LNCAP (cell line): ENCODE measurements around the gene FRRS1L.

Experiments used
- TF ChIP-seq, protein P1 (sequence below): fragments of 450-650 bp; IDR thresholded peaks from 2 replicates; pipeline ENCODE4 v1.5.1; 2017; ENCODE audit warnings: mild to moderate bottlenecking

FRRS1L gene

DNA sequence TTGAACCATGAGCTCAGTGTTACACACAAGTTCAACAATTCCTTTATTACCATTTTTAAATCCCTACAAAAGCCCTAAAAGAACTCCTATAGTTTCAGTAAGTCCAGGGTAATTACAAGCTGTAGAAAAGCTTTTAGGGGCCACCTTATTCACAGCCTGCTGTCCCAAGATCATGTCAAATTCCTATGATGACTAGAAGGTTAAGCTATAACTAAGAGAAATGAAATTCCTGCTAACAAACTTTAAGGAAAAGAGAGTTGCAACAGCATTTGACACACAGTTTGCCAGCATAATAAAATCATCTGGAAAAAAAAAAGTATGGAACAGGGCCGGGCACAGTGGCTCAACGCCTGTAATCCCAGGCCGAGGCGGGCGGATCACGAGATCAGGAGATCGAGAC, 78.8 kb downstream of the FRRS1L start:
- TF ChIP-seq, protein P1, sequence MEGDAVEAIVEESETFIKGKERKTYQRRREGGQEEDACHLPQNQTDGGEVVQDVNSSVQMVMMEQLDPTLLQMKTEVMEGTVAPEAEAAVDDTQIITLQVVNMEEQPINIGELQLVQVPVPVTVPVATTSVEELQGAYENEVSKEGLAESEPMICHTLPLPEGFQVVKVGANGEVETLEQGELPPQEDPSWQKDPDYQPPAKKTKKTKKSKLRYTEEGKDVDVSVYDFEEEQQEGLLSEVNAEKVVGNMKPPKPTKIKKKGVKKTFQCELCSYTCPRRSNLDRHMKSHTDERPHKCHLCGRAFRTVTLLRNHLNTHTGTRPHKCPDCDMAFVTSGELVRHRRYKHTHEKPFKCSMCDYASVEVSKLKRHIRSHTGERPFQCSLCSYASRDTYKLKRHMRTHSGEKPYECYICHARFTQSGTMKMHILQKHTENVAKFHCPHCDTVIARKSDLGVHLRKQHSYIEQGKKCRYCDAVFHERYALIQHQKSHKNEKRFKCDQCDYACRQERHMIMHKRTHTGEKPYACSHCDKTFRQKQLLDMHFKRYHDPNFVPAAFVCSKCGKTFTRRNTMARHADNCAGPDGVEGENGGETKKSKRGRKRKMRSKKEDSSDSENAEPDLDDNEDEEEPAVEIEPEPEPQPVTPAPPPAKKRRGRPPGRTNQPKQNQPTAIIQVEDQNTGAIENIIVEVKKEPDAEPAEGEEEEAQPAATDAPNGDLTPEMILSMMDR = no peak

DNA sequence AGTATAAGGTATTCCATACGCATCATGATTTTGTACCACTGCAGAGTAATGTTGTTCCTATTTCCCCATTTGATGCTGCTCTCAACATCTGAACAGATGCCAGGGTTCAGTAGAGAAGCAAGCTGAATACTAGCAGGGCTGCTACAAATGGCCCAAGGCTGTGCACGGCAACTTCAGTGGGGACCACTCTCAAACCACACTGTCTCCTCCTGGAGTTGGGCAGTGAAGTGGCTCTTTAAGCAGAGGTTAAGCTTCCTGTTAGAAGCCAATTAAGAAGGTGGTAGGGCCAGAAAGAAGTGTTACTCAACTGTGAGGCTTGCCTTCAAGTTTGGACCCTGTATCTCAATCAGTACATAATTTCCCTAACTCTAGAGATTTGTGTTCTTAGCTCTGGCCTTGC, 79.3 kb downstream of the FRRS1L start:
- TF ChIP-seq, protein P1 = no peak

DNA sequence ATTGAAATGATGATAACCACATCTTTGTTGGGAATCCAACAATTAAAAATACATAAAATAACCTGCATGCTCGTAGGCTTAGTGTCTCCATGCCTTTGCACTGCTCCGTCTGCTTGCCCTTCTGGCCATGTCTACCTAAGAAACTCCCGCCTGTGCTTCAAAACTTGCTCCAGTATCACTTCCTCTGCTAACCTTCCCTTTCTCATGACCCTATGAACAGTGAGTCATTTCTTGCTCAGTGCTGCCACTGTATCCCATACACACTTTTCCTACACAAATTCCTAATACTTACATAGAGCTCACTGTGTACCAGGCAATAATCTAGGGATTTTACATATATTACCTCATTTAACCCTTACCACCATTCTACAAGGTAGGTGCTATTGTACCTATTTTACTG, 80.8 kb downstream of the FRRS1L start:
- TF ChIP-seq, protein P1 = no peak

DNA sequence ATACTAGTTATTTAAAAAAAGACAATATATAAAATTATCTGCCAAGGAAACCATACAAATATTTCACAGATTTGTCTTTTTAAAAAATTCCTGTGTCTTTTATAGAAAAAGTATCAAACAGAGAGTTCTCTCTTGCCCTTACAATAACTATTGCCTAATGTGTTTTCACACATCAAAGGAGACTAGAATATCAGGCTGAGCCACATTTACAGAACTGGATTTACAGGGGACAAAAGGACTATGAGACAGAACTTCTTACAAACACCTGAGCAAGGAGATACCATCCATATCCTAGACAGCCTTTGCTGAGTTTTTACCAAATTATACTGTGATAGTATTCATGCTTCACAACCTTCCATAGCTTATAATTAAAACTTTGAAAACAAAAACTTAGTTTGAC, 81.5 kb downstream of the FRRS1L start:
- TF ChIP-seq, protein P1 = no peak

DNA sequence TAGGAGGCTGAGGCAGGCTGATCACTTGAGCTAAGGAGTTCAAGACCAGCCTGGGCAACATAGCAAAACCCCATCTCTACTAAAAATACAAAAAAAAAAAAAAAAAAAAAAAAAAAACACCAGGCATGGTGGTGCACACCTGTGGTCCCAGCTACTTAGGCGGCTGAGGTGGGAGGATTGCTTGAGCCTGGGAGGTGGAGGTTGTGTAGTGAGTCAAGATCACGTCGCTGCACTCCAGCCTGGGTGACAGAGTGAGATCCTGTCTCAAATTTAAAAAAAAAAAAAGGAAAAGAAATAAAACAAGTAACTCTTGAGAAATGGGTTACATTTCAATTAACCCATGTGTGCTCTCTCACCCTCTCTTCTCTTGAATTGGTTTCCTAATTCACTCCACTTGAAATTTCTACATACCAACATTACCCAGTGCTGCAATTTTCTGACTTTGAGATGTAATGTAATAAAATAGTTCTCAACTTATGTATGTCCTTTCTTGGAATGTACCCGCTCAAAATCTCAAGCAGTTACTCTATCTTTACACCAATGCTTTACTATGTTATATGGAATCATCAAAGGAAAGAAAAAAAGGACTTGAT, 83.1 kb downstream of the FRRS1L start:
- TF ChIP-seq, protein P1 = no peak

DNA sequence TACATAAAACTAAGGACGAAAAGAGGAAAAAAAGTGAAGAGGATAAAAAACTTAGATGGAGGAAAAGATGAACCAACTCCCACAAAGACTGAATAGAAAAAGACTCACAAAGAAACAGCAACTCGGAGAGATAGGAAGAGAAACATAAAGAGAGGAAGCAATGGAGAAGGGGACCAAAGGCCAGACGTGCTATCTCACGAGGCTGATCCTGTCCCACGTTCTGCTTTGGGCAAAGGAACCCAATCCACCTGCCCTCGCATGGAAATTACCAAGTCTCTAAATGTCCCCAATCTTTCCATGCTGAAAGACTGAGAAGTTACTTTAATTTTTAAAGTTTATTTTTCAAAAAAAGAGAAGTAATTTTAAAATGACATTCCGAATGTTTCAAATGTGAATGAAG, 83.9 kb downstream of the FRRS1L start:
- TF ChIP-seq, protein P1 = no peak

DNA sequence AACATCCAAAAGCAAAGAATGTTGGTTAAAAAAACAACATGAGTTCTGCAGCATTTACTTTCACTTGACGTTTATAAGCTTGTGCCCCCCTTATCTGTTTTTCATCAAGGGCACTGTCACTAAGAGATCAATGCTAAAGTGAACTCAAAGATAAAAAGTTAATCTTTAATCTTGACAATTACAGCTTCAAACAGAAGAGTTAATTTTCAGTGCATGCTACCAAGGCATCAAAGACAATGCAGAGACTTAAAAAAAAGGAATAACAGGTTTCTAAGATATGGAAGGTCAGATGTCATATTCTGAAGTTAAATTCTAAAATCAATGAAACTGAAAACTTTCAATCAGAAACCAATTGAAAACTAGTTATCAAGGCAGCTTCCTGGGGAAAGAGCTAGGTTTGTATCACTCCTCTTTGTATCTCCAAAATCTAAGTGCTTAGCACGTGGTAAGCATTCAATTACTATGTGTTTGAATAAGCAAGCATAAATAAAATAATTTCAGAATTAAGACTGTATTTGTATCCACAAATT, 84.9 kb downstream of the FRRS1L start:
- TF ChIP-seq, protein P1 = no peak
